NCI-H510A treated with DMSO at 0.1 percent for 48 hours (cell line): ENCODE measurements around the gene OSBPL7.
"Not testable (repeated sequence)": the region's sequence is repeated elsewhere in the genome, so short reads cannot be mapped to it uniquely, and the experiment has no call there.

ENCODE experiments used
- DNase-seq: peaks from one replicate; lab custom pipeline; 2025; lab: John Stamatoyannopoulos, UW

The OSBPL7 gene

GRCh38 chr17:47806026-47806912 is 15.3 kb downstream of the OSBPL7 start:
- no peak for DNase-seq

DNA sequence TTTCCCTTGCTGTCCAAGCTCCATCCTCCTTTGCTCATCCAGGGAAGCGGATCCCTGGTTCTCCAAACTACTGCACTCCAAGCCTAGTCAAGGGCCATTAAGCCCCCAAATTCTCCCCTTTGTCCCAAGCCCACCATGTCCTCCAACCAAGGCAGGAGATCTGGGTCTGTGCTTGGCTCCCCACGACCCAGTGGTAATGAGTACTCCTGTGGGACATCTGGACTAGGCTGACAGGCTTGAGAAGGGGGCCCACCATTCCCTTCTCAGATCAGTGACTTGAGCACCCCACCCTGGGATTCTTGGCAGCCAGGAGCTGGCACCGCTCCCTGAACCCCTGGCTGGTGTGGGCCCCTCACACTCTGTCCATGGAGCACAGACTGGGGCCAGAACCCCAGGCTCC is 17.1 kb downstream of the OSBPL7 start:
- no peak for DNase-seq

- no peak for DNase-seq
Measured at GRCh38 chr17:47803751-47804150, 17.8 kb downstream of the OSBPL7 start.

GRCh38 chr17:47803201-47803600 is 18.4 kb downstream of the OSBPL7 start:
- DNase-seq = no peak

- DNase-seq = peak; percentile 89
Measured at GRCh38 chr17:47802341-47803022, 19.1 kb downstream of the OSBPL7 start.

DNA sequence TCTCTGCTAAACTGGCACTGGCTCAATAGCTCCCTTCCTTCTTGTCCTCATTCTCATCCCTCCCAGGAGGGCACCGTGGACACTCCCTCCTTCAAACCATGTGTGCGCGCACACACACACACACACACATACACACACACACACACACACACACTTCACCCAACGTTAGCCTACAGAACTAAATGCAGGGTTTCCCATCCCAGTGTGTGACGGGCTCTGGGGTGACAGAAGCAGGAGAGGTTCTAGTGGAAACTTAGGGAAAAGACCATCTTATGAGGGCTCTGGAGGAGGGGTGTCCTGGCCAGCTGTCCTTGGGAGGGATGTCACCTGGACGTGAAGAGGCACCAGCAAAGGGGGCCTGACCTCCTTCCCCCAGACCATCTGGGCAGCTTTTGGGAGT is 19.7 kb downstream of the OSBPL7 start:
- no peak for DNase-seq

GRCh38 chr17:47801176-47801765 is 20.3 kb downstream of the OSBPL7 start:
- no peak for DNase-seq

DNA sequence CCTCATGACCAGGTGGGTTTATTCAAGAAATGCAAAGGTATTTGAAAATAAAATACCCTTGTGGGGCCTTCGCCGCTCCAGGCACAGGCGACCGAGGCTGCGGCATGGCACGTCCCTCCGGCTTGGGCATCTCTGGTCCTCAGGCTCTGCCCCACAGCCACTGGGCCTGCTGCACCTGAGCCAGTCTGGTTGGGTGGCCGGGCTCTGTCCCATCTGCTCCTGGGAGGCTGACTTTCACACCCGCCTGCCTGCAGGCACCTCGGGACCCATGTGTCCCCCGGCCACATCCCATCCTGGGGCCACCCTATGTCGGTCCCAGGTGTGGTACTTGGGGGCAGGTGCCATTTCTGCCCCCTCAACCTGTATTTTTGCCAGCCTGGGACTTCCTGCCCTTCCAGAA is 20.9 kb downstream of the OSBPL7 start:
- DNase-seq = no peak

DNA sequence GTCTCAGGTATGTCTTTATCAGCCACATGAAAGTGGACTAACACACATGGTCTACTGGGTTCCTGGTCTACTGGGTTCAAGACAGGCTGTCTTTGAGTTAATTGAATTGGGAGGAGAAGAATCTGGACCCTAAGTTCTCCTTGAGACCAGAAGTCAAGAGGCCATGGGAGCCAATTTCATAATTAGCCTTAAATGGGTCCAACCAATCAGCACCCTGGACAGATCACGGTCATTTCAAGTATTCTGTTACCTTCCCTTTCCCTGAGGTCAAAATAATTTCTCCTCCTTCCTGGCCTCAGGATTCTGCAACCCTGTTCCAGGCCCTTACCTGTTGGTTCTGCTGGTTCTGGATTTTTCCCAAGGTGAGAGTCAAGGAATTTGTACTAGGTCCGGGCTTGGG is 23.8 kb downstream of the OSBPL7 start:
- DNase-seq = no peak

DNA sequence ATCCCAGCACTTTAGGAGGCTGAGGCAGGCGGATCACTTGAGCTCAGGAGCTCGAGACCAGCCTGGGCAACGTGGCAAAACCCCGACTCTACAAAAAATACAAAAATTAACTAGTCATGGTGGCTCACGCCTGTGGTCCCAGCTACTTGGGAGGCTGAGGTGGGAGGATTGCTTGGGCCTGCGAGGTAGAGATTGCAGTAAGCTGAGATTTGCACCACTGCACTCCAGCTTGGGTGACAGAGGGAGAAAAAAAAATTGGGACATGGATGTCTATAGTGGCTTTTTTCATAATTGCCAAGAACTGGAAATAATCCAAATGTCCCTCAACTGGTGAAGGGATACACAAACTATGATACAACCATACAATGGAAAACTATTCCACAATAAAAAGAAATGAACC is 28.6 kb downstream of the OSBPL7 start:
- DNase-seq = no peak

DNA sequence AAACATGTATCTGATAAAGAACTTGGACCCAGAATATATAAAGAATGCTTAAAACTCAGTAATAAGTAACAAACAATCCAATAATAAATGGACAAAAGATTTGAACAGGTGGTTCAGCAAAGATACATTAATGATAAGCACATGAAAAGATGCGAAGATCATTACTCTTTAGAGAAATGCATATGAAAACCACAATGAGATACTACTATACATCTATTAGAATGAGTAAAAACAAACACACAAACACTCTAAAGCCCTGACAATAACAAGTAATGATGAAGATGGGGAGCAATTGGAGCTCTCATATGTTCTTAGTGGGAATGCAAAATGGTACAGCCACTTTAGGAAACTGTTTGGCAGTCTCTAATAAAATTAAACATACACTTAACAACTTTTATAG is 29.1 kb downstream of the OSBPL7 start:
- DNase-seq = no peak

DNA sequence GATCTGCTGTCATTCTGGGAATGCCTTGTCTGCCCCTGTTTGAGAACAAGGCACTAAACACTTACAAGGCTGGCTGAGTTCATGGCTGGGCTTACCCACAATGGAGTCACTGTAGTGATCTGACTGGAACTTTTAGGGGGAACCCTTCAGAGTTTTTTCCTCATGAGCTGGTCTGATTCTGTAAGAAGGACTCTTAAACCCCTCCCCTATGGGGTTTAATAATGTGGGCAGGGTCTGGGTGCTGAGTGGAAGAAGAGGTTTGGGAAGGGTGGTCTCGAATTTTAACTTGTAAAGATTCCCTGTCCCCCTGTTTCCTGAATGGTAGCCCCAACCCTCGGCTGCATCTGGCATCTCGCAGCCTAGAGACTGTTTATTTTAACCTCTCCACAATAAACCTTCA is 30.6 kb downstream of the OSBPL7 start:
- no peak for DNase-seq

GRCh38 chr17:47789611-47790561 is 31.7 kb downstream of the OSBPL7 start:
- peak; percentile 83 for DNase-seq

DNA sequence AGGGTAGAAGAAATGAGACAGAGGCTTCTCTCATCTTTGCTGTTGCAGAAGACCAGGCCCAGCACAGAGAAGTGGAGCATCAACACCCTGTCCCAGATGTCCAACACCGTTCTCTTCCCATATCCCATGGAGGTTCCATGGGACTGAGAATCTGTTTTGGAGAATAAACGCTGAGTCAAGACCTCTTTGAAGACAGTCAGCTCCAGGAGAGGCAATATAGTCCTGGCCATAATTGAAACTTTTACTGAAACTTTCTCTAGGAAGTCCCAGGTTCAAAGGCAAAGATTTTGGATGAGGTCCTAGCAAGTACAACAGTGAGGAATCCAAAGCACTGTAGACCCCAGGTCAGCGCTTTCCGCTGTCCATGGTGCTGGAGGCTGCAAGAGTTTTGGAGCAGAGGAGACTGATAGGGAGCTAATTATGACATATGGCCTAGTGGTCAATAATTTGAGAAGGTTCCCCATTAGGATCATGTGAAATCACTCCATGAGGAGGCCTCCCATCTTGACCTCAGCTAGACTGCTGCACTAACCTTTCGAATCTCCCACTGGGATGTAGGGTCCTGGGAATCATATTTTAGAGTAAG is 36.0 kb downstream of the OSBPL7 start:
- no peak for DNase-seq

GRCh38 chr17:47781397-47781796 is 40.2 kb downstream of the OSBPL7 start:
- DNase-seq = no peak

GRCh38 chr17:47778184-47778635 is 43.4 kb downstream of the OSBPL7 start:
- no peak for DNase-seq

GRCh38 chr17:47776330-47777197 is 45.0 kb downstream of the OSBPL7 start:
- DNase-seq = peak; percentile 93

DNA sequence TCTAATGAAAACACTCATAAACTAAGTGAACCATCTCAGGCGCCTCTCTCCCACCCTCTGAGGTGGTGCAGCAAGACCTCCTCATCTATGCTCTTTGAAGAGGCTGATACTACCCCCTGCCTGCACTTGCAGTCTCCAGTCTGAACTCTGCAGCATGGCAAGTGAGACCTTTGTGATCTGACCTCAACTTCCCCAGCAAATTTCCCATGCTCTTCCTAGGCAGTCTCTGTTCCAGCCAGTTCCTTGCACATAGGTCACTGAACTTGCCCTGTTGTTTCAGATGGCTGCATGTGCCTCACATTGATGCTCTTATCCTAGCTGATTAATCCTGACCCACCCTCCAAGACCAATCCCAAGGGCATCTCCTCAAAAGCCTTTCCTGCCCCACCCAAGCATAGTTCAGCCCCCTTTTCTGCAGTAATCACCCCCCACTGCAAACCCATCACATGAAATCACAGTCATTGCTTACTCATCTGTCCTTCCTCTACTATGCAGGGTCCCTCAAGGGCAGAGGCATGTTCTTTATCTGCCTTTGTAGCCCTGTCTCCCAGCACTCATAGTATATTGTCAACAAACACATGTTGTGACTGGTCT is 46.5 kb downstream of the OSBPL7 start:
- peak; percentile 38 for DNase-seq

DNA sequence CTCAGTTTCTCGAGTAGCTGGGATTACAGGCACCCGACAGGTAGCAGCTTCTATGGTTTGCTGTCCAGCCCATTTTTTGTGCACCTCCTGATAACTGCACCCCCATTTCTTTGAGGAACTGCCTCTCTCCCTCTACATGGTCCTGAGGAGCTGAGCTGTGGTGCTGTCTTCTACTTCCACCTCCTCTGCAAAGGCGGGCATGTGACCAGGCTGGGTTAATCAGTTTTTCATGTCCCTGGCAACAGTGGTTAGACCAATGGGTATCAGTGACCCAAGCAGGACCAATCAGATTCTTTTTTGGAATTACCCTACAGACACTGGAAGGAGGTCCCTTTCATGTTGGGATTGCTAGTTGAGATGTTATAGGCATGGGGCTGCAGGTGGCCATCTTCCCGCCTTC is 47.3 kb downstream of the OSBPL7 start:
- DNase-seq = no peak

DNA sequence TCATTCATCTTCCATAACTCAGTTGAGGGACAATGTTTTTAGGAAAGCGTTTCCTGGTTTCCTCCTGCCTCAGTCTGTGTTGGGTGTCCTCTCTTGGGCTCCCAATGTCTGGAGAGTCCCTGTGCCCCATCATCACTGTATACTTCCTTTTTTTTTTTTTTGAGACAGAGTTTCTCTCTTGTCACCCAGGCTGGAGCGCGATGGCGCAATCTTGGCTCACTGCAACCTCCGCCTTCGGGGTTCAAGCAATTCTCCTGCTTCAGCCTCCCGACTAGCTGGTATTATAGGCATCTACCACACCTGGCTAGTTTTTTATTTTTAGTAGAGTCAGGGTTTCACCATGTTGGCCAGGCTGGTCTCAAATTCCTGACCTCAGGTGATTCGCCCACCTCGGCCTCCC is 47.9 kb downstream of the OSBPL7 start:
- not testable (repeated sequence) for DNase-seq
